ENCODE data around the gene WIPF1. TPM values are rescaled to one million over a fixed set of nuclear protein-coding genes. Genes with fewer than 3 reads are reported as not detected.

Gene WIPF1
- total and polyA plus RNA-seq, 2 donors (not counting 3 experiments of a cell fraction or from before 2014, with no cell fraction given) = 15.3 to 42.0 TPM

- ChIA-PET POLR2A (no interaction called here), CTCF (interaction anchor here (0.9 to 2.1 kb wide), 2 partner anchors 10 to 101 kb away, joined by 3 to 5 read pairs; partner anchors contain the start of gene WIPF1)
- Histone ChIP-seq H3K9me3 (replicated peaks; ENCODE audit: control insufficient read depth, insufficient read depth, low read length) (no peaks in the 10 kb centered on the region), H3K79me2 (ENCODE audit: control insufficient read depth, insufficient read depth, low read length) (no peaks in the 10 kb centered on the region), H3K4me1 (ENCODE audit: control insufficient read depth, extremely low read depth, insufficient read depth, low read length) (no peaks in the 10 kb centered on the region), H3K4me2 (ENCODE audit: insufficient read depth, low read length) (no peak overlapping the region), H3K27ac (ENCODE audit: insufficient read depth, low read depth, low read length) (no peak overlapping the region), H4K20me1 (replicated peaks; ENCODE audit: control insufficient read depth, extremely low read depth, insufficient read depth, low read length) (no peaks in the 10 kb centered on the region), H3K27me3 (ENCODE audit: control insufficient read depth in 2 of 2, insufficient read depth in 2 of 2, low read length in 2 of 2) (no peaks in the 10 kb centered on the region), H2AFZ (ENCODE audit: low read depth, low read length) (no peak overlapping the region), H3K9me1 (replicated peaks; ENCODE audit: control insufficient read depth, extremely low read depth, insufficient read depth, low read length) (no peaks in the 10 kb centered on the region), H3K36me3 (ENCODE audit: control insufficient read depth in 2 of 2, extremely low read depth in 1 of 2, insufficient read depth in 2 of 2, low read length in 2 of 2) (no peaks in the 10 kb centered on the region), H3K4me3 (replicated peaks in 1 of 3; ENCODE audit: insufficient read depth in 1 of 3, low read depth in 1 of 3, low read length in 3 of 3) (no peak overlapping the region), H3K9ac (replicated peaks; ENCODE audit: extremely low read depth, insufficient read depth, low read length) (no peak overlapping the region)
- dilution Hi-C loops (cut with MboI; ENCODE audit: extremely low pct_ligation_motif_present, low sequenced_read_pairs) = no loop called here
- FAIRE-seq (no peak), DNase-seq (ENCODE audit: low read depth, low spot score) (no peak)
- TF ChIP-seq GATA2 (IDR thresholded peaks at IDR 0.05; ENCODE audit: insufficient read depth, insufficient read length, low read depth, low read length) (no peak), JUN (IDR thresholded peaks at IDR 0.05; ENCODE audit: borderline replicate concordance, insufficient read depth, insufficient read length, low read depth) (no peak), POLR2AphosphoS5 (IDR thresholded peaks at IDR 0.05; ENCODE audit: insufficient read depth, low read depth, low read length) (no peak)
- no TSS peak for BruUV-seq (replicated peaks)
- intact Hi-C loops (cut with micrococcal nuclease) = no loop called here
Observed at GRCh38 chr2:174587579-174587978, 10.0 kb downstream of the WIPF1 start.

GRCh38 chr2:174586418-174587295 lies 10.9 kb downstream of the WIPF1 start:
- H3K4me3 ChIP-seq (replicated peaks in 1 of 3; ENCODE audit: insufficient read depth in 1 of 3, low read depth in 1 of 3, low read length in 3 of 3) = no peak overlapping the region
- H3K27ac ChIP-seq (ENCODE audit: insufficient read depth, low read depth, low read length) = no peak overlapping the region
- TF ChIP-seq MYC (IDR thresholded peaks at IDR 0.05; ENCODE audit: low read depth, low read length) (no peak), GATA2 (IDR thresholded peaks at IDR 0.05; ENCODE audit: insufficient read depth, insufficient read length, low read depth, low read length) (no peak), MAX (IDR thresholded peaks at IDR 0.05; ENCODE audit: insufficient read depth, insufficient read length) (no peak), EZH2 (IDR thresholded peaks at IDR 0.05; ENCODE audit: borderline replicate concordance, low read depth, low read length, severe bottlenecking) (no peak), CTCF (IDR thresholded peaks at IDR 0.05; ENCODE audit: extremely low read depth in 1 of 2, insufficient read depth in 1 of 2, low read depth in 1 of 2, low read length in 2 of 2) (no peak), FOS (IDR thresholded peaks at IDR 0.05; ENCODE audit: borderline replicate concordance, insufficient read depth, low read length) (no peak), POLR2A (IDR thresholded peaks at IDR 0.05; ENCODE audit: low read depth, low read length) (no peak), JUN (IDR thresholded peaks at IDR 0.05; ENCODE audit: borderline replicate concordance, insufficient read depth, insufficient read length, low read depth) (no peak), POLR2AphosphoS5 (IDR thresholded peaks at IDR 0.05; ENCODE audit: insufficient read depth, low read depth, low read length) (no peak)
- no TSS peak for BruUV-seq (replicated peaks)
- H3K9me3 ChIP-seq (replicated peaks; ENCODE audit: control insufficient read depth, insufficient read depth, low read length) = no peaks in the 10 kb centered on the region
- H3K9ac ChIP-seq (replicated peaks; ENCODE audit: extremely low read depth, insufficient read depth, low read length) = no peak overlapping the region
- DNase-seq (ENCODE audit: low read depth, low spot score) (no peak), FAIRE-seq (no peak)
- intact Hi-C loops (cut with micrococcal nuclease) (no loop called here), dilution Hi-C loops (cut with MboI; ENCODE audit: extremely low pct_ligation_motif_present, low sequenced_read_pairs) (no loop called here)
- no peaks in the 10 kb centered on the region for H4K20me1 ChIP-seq (replicated peaks; ENCODE audit: control insufficient read depth, extremely low read depth, insufficient read depth, low read length)
- ChIA-PET CTCF (interaction anchor here (0.9 to 2.1 kb wide), 3 partner anchors 11 to 102 kb away, joined by 3 to 5 read pairs (median 3); partner anchors contain the start of gene WIPF1), POLR2A (no interaction called here)
- no peak overlapping the region for H2AFZ ChIP-seq (ENCODE audit: low read depth, low read length)
- no peak overlapping the region for H3K4me2 ChIP-seq (ENCODE audit: insufficient read depth, low read length)
- H3K36me3 ChIP-seq (ENCODE audit: control insufficient read depth in 2 of 2, extremely low read depth in 1 of 2, insufficient read depth in 2 of 2, low read length in 2 of 2) = no peaks in the 10 kb centered on the region
- no peaks in the 10 kb centered on the region for H3K4me1 ChIP-seq (ENCODE audit: control insufficient read depth, extremely low read depth, insufficient read depth, low read length)
- no peaks in the 10 kb centered on the region for H3K27me3 ChIP-seq (ENCODE audit: control insufficient read depth in 2 of 2, insufficient read depth in 2 of 2, low read length in 2 of 2)
- H3K9me1 ChIP-seq (replicated peaks; ENCODE audit: control insufficient read depth, extremely low read depth, insufficient read depth, low read length) = no peaks in the 10 kb centered on the region
- no peaks in the 10 kb centered on the region for H3K79me2 ChIP-seq (ENCODE audit: control insufficient read depth, insufficient read depth, low read length)

All from endothelial cell of umbilical vein (primary cell).